GM18907 (cell line): ENCODE data around the gene COLGALT1.
A peak's percentile ranks its signal among the peaks of the same experiment; 100 is the strongest.
"Not testable (repeated sequence)": the region's sequence is repeated elsewhere in the genome, so short reads cannot be mapped to it uniquely, and the experiment has no call there.

Experiments used
- ATAC-seq: cut with Tn5 transposase; IDR thresholded peaks from one replicate; pipeline ENCODE4 v1.9.1; 2021; ENCODE audit warnings: mild to moderate bottlenecking, moderate library complexity; ENCODE audit not compliant: unreplicated experiment

The COLGALT1 gene

DNA sequence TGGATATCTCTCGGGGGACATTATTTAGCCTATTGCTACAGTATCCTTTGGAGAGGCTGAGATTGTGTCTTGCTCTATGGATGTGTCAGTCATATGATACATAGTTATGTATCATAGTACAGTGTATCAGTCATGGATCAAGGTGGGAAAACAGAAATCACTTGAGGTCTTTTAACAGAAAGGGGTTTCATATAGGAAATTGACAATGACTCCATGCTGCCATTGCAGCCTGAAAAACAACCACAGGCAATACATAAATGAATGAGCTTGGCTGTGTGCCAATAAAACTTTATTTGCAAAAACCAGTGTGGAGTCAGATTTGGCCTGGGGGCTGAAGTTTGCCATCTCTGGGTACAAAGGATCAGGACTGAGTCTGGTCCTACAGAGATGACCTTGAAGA is 35.4 kb downstream of the COLGALT1 start:
- ATAC-seq: no peak

DNA sequence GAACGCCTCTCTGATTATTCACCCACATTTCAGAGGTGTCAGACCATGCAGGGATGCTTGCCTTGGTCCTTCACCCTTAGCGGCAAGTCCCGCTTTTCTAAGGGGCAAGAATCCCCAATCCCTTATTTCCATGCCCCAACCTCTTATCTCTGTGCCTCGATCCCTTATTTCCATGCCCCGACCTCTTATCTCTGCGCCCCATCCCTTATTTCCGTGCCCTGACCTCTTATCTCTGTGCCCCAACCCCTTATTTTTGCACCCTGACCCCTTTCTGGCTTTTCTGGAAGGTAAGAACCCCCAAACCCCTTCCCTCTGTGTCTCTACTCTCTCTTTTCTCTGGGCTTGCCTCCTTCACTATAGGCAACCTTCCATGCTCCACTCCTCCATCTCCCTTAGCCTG is 38.8 kb downstream of the COLGALT1 start:
- not testable (repeated sequence) for ATAC-seq

- ATAC-seq: not testable (repeated sequence)
These were observed 42.6 kb downstream of the COLGALT1 start for GRCh38 chr19:17598063-17598462.

GRCh38 chr19:17598953-17599352 is 43.5 kb downstream of the COLGALT1 start:
- ATAC-seq: no peak

GRCh38 chr19:17599780-17600179 is 44.3 kb downstream of the COLGALT1 start:
- no peak for ATAC-seq

GRCh38 chr19:17601683-17602082 is 46.2 kb downstream of the COLGALT1 start:
- ATAC-seq: no peak

- ATAC-seq: no peak
These were observed 46.8 kb downstream of the COLGALT1 start for GRCh38 chr19:17602217-17602616.

- ATAC-seq: no peak
These were observed 47.5 kb downstream of the COLGALT1 start for GRCh38 chr19:17602872-17603510.

GRCh38 chr19:17604372-17605025 is 49.0 kb downstream of the COLGALT1 start:
- ATAC-seq: no peak

GRCh38 chr19:17605117-17605516 is 49.7 kb downstream of the COLGALT1 start:
- ATAC-seq: no peak

DNA sequence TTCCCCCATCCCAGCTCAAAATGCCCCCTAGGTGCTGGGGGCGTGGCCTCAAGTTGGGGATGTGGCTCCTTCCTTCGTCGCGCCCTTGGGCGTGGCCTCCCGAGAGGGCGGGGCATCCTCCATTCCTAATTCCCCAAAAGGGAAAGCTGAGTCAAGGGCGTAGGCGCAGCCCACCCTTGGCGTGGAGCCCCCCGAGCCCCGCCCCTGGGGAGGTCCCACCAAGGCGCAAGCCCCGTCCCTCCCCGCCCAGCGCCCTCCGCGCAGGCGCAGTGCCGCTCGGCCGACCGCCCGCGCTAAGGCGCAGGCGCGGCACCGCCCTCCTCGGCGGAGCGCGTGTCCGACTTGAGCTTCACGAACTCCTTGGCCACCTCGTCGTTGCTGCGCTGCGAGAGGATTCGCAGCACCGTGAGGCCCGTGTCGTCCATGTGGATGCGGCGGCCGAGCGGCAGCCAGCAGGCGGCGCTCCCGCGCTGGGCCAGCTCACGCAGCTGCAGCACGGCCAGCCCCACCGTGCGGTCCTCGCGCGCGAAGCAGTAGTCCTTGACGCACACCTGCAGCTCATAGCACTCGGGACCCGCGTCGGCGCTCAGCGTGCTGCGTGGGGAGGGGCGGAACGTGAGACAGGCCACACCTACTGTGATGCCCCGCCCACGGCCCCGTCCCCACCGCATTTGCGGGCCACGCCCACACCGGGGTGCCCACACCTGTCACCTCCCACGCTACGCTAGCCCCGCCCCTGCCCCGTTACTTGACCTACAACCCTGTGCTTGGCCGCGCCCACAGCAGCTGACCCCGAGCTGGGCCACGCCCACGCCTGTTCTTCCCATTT is 50.5 kb downstream of the COLGALT1 start:
- ATAC-seq: peak; percentile 67

GRCh38 chr19:17606590-17607185 is 51.2 kb downstream of the COLGALT1 start:
- no peak for ATAC-seq

- ATAC-seq: no peak
These were observed 52.5 kb downstream of the COLGALT1 start for GRCh38 chr19:17607936-17608335.

- no peak for ATAC-seq
These were observed 54.9 kb downstream of the COLGALT1 start for GRCh38 chr19:17610384-17610783.

DNA sequence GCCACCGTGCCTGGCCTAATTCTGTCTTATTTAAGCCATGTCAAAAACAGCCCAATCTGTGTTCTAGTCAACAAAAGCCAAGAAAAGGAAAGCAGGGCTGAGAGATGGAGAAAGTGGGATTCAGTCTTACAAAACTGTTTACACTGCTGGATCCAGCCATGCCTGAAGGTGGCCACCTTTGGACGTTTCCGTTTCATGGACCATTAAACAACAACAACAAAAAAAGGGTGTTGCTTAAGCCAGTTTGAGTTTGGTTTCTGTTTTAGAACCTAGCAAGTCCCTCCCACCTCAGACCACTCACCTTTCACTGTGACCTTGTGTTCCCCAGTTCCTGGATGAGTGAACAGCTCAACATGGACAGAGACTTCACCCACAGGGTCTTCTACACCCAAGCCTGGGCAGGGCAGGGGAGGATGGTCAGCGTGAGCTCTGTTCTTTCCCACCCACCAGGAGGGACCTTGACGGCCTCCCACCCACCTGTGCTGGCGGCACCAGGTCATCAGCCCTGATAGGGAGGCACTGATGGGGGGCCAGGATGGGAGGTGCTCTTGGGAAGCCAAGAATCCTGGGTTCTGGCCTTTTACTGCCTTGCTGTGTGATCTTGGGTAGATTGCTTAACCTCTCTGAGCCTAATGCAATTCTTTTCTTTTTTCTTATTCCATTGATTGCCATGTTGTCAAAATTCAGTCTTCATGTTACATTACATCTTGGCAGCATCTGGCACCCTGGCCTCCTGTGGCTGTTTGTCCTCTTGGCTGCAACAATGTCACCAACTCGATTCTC is 56.2 kb downstream of the COLGALT1 start:
- ATAC-seq: no peak

- no peak for ATAC-seq
These were observed 59.0 kb downstream of the COLGALT1 start for GRCh38 chr19:17614476-17614875.

DNA sequence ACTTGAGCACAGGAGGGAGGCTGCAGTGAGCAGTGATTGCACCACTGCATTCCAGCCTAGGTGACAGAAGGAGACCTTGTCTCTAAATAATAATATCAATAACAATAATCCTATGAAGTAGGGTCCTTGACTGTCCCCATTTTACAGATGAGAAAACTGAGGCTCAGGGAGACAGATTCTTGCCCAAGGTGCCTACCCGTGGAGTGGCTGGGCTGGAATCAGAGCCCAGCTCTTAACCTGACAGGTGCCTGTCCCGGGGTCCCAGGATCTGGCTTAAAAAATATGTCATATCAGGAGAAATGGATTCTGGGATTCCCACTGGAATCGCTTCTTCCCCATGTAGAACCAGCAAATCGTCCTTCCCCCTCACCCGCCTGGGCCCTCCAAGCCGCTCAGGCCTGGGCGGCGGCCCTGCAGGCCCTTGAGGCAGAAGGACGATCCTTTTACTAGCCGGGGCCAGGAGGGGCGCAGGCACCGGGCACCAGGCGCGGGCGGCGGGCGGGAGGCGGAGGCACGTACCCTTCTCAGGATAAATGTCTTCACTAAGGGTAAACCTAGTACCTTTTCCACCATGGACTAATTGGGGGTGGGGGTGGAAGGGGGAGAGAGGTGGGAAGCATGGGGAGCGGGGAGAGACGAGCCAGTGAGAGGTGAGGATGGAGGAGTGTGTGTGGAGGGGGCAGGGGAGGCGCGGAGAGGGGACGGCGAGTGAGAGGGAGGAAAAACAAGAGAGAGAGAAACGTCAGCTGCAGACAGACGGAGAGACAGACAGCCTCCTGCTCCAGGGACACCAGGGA is 60.6 kb downstream of the COLGALT1 start:
- no peak for ATAC-seq

DNA sequence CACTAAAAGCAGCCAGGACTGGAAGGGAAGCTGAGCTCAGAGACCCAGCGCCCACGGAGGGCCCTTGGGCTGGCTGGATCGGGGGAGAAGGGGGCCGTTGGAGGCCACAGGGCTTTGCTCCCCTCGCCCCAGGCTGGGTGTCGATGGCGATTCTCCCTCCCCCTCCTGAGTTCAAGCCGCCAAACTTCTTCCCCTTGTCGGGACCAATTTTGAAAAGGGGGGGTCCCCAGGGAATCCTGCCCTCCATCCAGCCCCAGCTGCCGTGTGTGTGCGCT is 61.2 kb downstream of the COLGALT1 start:
- ATAC-seq: no peak

DNA sequence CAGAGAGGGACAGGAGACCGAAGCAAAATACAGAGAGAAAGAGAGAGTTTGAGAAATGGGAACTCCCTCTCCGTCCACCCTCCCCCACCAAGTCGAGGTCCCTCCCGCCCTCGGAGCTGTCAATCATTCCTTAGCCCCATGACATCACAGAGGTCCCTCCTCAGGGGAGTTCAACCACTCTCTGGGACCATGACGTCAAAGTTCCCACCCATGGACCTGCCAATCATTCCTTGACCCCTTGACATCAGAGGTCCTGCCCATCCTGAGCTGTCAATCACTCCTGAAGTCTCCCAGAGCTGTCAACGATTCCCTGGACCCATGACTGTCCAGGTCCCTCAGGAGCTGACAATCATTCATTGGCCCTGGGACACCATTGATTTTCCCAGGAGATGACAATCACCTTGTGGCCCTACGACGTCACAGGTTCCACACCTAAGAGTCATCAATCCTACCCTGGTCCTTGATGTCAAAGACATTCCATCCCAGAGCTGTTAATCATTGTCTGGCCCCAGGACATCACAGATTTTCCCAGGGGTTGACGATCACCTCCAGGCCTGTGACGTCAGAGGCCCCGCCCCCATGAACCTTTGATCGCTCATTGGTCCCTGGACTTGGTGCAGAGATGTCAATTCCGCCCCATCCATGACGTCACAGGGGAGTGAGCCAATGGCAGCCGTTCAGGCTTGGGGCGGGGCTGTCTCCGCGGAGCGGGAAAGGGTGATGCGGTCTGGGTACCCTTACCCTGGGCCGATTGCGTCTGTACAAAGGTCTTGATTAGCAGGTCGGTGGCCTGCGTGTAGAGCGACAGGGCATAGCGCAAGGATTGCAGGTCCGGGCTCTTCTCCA is 61.7 kb downstream of the COLGALT1 start:
- ATAC-seq: no peak
